ENCODE measurements around the gene ST8SIA5. TPM values are rescaled to one million over a fixed set of nuclear protein-coding genes. Genes with fewer than 3 reads are reported as not detected.

ST8SIA5 gene
- total and polyA plus RNA-seq, 7 donors, result under 0.01 to 0.81 (median 0.22) TPM; not detected in 3

GRCh38 chr18:46683252-46683651 lies 73.6 kb downstream of the ST8SIA5 start:
- no peak for DNase-seq
- H3K4me1 ChIP-seq, result no peaks in the 10 kb centered on the region
- no peak overlapping the region for H3K4me3 ChIP-seq
- WGBS, 2 donors, result 90 to 94% methylated on average over 4 of the region's 4 CpGs
- no peaks in the 10 kb centered on the region for H3K27me3 ChIP-seq
- no peaks in the 10 kb centered on the region for H3K9me3 ChIP-seq
- intact Hi-C loops (cut with DNase I), result no loop called here
- no peaks in the 10 kb centered on the region for H3K36me3 ChIP-seq
- H3K27ac ChIP-seq, result no peak overlapping the region
- no peak for TF ChIP-seq EP300 (IDR thresholded peaks at IDR 0.05)
- no peak for TF ChIP-seq POLR2AphosphoS5 (IDR thresholded peaks at IDR 0.05)
- no peak for TF ChIP-seq CTCF (IDR thresholded peaks at IDR 0.05)

DNA sequence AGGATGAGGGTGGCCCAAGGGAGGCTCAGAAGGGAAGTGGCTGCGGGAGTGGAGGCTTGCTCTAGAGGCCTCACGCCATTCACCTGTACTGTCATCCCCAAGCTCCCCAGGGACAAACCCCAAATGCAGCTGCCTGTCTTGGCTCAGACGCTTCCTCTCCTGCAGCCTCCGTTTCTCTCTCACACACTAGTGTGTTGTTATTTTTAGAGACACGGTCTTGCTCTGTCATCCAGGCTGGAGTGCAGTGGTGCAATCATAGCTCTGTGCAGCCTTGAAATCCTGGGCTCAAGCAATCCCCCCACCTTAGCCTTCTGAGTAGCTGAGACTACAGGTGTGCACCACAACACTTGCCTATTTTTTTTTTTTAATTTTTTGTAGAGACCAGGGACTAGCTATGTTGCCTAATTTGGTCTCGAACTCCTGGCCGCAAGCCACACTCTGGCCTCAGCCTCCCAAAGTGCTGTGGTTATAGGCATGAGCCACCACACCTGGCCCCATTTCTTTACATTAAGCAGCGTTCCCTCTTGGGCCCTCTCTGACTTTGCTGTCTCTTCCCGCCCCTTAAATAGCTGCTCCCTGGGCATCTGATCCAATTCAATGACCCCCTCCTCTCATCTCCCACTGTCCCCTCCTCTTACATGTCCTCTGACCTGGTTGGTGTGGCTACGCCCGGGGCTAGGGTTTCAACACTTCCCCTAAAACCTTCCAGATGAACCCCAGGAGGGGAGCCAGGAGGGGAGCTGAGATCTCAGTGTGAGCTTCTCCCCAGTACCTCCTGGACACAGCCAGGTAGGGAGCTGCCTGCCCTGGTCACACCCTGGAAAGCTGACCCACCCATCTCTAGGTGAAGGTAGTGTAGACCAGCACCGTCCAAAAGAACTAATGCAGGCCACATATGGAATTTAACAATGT lies 75.8 kb downstream of the ST8SIA5 start:
- WGBS, 2 donors, result 70 to 79% methylated on average over 12 of the region's 12 CpGs

GRCh38 chr18:46679846-46680598 lies 76.8 kb downstream of the ST8SIA5 start:
- H3K9me3 ChIP-seq, result no peaks in the 10 kb centered on the region

More for the DNA sequence above, 75.8 kb downstream of the ST8SIA5 start:
- Histone ChIP-seq H3K9me3 (no peaks in the 10 kb centered on the region), H3K4me1 (no peaks in the 10 kb centered on the region), H3K4me3 (no peak overlapping the region), H3K27me3 (no peaks in the 10 kb centered on the region), H3K36me3 (no peaks in the 10 kb centered on the region), H3K27ac (no peak overlapping the region)
- DNase-seq, result no peak
- intact Hi-C loops (cut with DNase I), result no loop called here
- TF ChIP-seq POLR2A (IDR thresholded peaks at IDR 0.05) (no peak), POLR2AphosphoS5 (IDR thresholded peaks at IDR 0.05) (no peak), EP300 (IDR thresholded peaks at IDR 0.05) (no peak), CTCF (IDR thresholded peaks at IDR 0.05) (no peak)

GRCh38 chr18:46678785-46679399 lies 78.0 kb downstream of the ST8SIA5 start:
- H3K4me3 ChIP-seq, result no peak overlapping the region
- TF ChIP-seq POLR2AphosphoS5 (IDR thresholded peaks at IDR 0.05), result no peak
- no peak for TF ChIP-seq CTCF (IDR thresholded peaks at IDR 0.05)
- TF ChIP-seq POLR2A (IDR thresholded peaks at IDR 0.05), result no peak
- TF ChIP-seq EP300 (IDR thresholded peaks at IDR 0.05), result no peak
- H3K9me3 ChIP-seq, result no peaks in the 10 kb centered on the region
- H3K4me1 ChIP-seq, result no peaks in the 10 kb centered on the region
- no peaks in the 10 kb centered on the region for H3K36me3 ChIP-seq
- no peak overlapping the region for H3K27ac ChIP-seq
- DNase-seq, result no peak
- intact Hi-C loops (cut with DNase I), result no loop called here
- WGBS, 2 donors, result 68 to 79% methylated on average over 10 of the region's 10 CpGs
- H3K27me3 ChIP-seq, result no peaks in the 10 kb centered on the region

More at GRCh38 chr18:46679846-46680598, 76.8 kb downstream of the ST8SIA5 start:
- TF ChIP-seq POLR2A (IDR thresholded peaks at IDR 0.05) (no peak), CTCF (IDR thresholded peaks at IDR 0.05) (no peak), POLR2AphosphoS5 (IDR thresholded peaks at IDR 0.05) (no peak), EP300 (IDR thresholded peaks at IDR 0.05) (no peak)
- Histone ChIP-seq H3K27ac (no peak overlapping the region), H3K36me3 (no peaks in the 10 kb centered on the region), H3K4me1 (no peaks in the 10 kb centered on the region), H3K4me3 (no peak overlapping the region), H3K27me3 (no peaks in the 10 kb centered on the region)
- WGBS, 2 donors, result 93 to 94% methylated on average over 52 of the region's 52 CpGs
- intact Hi-C loops (cut with DNase I), result no loop called here
- DNase-seq, result no peak

Data from sigmoid colon (tissue), 7 donors.